HCT116 (cell line): Measurements from ENCODE around the gene ZNF462. TPM values are rescaled to one million over a fixed set of nuclear protein-coding genes. Genes with fewer than 3 reads are reported as not detected.
"Not testable (repeated sequence)": the region's sequence is repeated elsewhere in the genome, so short reads cannot be mapped to it uniquely, and the experiment has no call there.

Experiments
- ATAC-seq: fragments of 200-7000 bp; cut with Tn5 transposase; 2 replicates; pipeline ENCODE4 v1.9.1; 2020; ENCODE audit warnings: mild to moderate bottlenecking, moderate library complexity
- BruUV-seq: library from RNA; stranded (reverse); fragments of 400-500 nt; replicated peaks from 2 replicates; lab custom pipeline; 2021; lab: Mats Ljungman, UMichigan
- CTCF ChIA-PET: fragments of 300-600 bp; sonication (Branson Sonifier 250); formaldehyde crosslinking; loops from one replicate; lab custom pipeline; 2021; ENCODE audit warnings: antibody characterized with exemption; lab: Charles Lee
- POLR2A ChIA-PET: fragments of 300-600, 350-600 bp; sonication (Branson Sonifier 250); formaldehyde crosslinking; loops from one replicate; lab custom pipeline; 2021; ENCODE audit warnings: antibody characterized with exemption; lab: Charles Lee
- RAD21 ChIA-PET, 2 experiments: fragments of 300-600 bp; sonication (Branson Sonifier 250); formaldehyde crosslinking; loops; one replicate each; lab custom pipeline; 2023; ENCODE audit warnings: low total read pairs in 2 of 2; ENCODE audit not compliant: uncharacterized antibody in 2 of 2, unreplicated experiment in 2 of 2, low non-redundant PET in 1 of 2; lab: Charles Lee
- DNase-seq: peaks from one replicate; pipeline ENCODE4 v3.0.0-alpha.2; 2010; ENCODE audit warnings: low read depth, low spot score
- H2AFZ ChIP-seq: fragments of 200-600 bp; shearing (Covaris generic), sonication (generic); 2 replicates; pipeline ENCODE4 v1.6.1; 2017; ENCODE audit warnings: low read depth, mixed run types, mixed read lengths, antibody characterized with exemption, low read length; ENCODE audit not compliant: poor library complexity, severe bottlenecking
- H3K27ac ChIP-seq: 2 replicates; pipeline ENCODE4 v1.5.1; 2012; ENCODE audit warnings: low read depth, low read length
- H3K27me3 ChIP-seq: fragments of 200-600 bp; sonication (generic); 2 replicates; pipeline ENCODE4 v1.6.1; 2016; ENCODE audit warnings: mixed run types, low read length, mixed read lengths; ENCODE audit not compliant: insufficient read depth
- H3K36me3 ChIP-seq, 2 experiments: fragments of 200-500 bp in 1 of 2; fragments of 200-600 bp in 1 of 2; sonication (Bioruptor generic) in 1 of 2; sonication (generic) in 1 of 2; 2 replicates each; pipeline versions ENCODE4 v1.5.1 to v1.6.1; 2014 to 2016; ENCODE audit warnings: low read length in 2 of 2, inconsistent platforms in 1 of 2, mixed read lengths in 1 of 2, mixed run types in 1 of 2; ENCODE audit not compliant: insufficient read depth in 2 of 2, control insufficient read depth in 1 of 2
- H3K4me1 ChIP-seq, 2 experiments: fragments of 200-600 bp in 1 of 2; sonication (generic) in 1 of 2; 2 replicates each; pipeline versions ENCODE4 v1.5.1 to v1.6.1; 2012 to 2017; ENCODE audit warnings: low read length in 2 of 2, inconsistent platforms in 1 of 2, mild to moderate bottlenecking in 1 of 2, mixed read lengths in 1 of 2, mixed run types in 1 of 2, moderate library complexity in 1 of 2; ENCODE audit not compliant: insufficient read depth in 2 of 2, control insufficient read depth in 1 of 2
- H3K4me2 ChIP-seq: fragments of 200-600 bp; sonication (generic); 2 replicates; pipeline ENCODE4 v1.6.1; 2017; ENCODE audit warnings: mixed run types, low read length, mixed read lengths
- H3K4me3 ChIP-seq, 2 experiments: fragments of 200-600 bp in 1 of 2; sonication (generic) in 1 of 2; replicated peaks in 1 of 2; 2 replicates each; pipeline ENCODE4 v1.5.1; 2011 to 2016; ENCODE audit warnings: low read length in 2 of 2, control low read depth in 1 of 2, low read depth in 1 of 2, mild to moderate bottlenecking in 1 of 2, mixed read lengths in 1 of 2, mixed run types in 1 of 2
- H3K79me2 ChIP-seq: fragments of 200-600 bp; sonication (generic); 2 replicates; pipeline ENCODE4 v1.6.1; 2017; ENCODE audit warnings: mild to moderate bottlenecking, mixed run types, low read length, moderate library complexity, mixed read lengths; ENCODE audit not compliant: insufficient read depth
- H3K9ac ChIP-seq: fragments of 200-600 bp; sonication (generic); 2 replicates; pipeline ENCODE4 v1.6.1; 2016; ENCODE audit warnings: low read length, mixed read lengths
- H3K9me2 ChIP-seq: fragments of 200-600 bp; sonication (generic), shearing (Covaris generic); 2 replicates; pipeline ENCODE4 v1.6.1; 2017; ENCODE audit warnings: mixed run types, mild to moderate bottlenecking, moderate library complexity; ENCODE audit not compliant: insufficient read depth
- H3K9me3 ChIP-seq, 2 experiments: fragments of 200-500 bp in 1 of 2; fragments of 200-600 bp in 1 of 2; sonication (Bioruptor generic) in 1 of 2; sonication (generic) in 1 of 2; 2 replicates each; pipeline ENCODE4 v1.6.1; 2014 to 2017; ENCODE audit warnings: low read length in 2 of 2, mixed read lengths in 2 of 2, inconsistent platforms in 1 of 2, low read depth in 1 of 2, mild to moderate bottlenecking in 1 of 2, mixed run types in 1 of 2, moderate library complexity in 1 of 2; ENCODE audit not compliant: control insufficient read depth in 1 of 2, insufficient read depth in 1 of 2
- H4K20me1 ChIP-seq: fragments of 200-600 bp; sonication (generic), shearing (Covaris generic); 2 replicates; pipeline ENCODE4 v1.6.1; 2017; ENCODE audit warnings: mixed run types, mild to moderate bottlenecking, moderate library complexity; ENCODE audit not compliant: insufficient read depth
- CEBPB ChIP-seq: IDR thresholded peaks from 2 replicates; pipeline ENCODE4 v1.6.1; 2012; ENCODE audit warnings: low read depth
- CTCF ChIP-seq, 3 experiments: fragments of 200-600 bp in 1 of 3; sonication (generic) in 1 of 3; IDR thresholded peaks in 2 of 3; conservative IDR thresholded peaks in 1 of 3; 2 replicates each; pipeline ENCODE4 v1.5.1; 2012 to 2017; ENCODE audit warnings: low read depth in 2 of 3, low read length in 2 of 3, antibody characterized with exemption in 1 of 3, borderline replicate concordance in 1 of 3, control low read depth in 1 of 3, mild to moderate bottlenecking in 1 of 3, mixed read lengths in 1 of 3, mixed run types in 1 of 3, moderate library complexity in 1 of 3; ENCODE audit not compliant: insufficient read depth in 1 of 3
- ELF1 ChIP-seq: IDR thresholded peaks from 2 replicates; pipeline ENCODE4 v1.6.1; 2012; ENCODE audit warnings: low read depth, borderline replicate concordance
- EZH2phosphoT487 ChIP-seq: fragments of 200-600 bp; IDR thresholded peaks from 2 replicates; pipeline ENCODE4 v1.6.1; 2018; ENCODE audit warnings: antibody characterized with exemption, borderline replicate concordance
- FOSL1 ChIP-seq: IDR thresholded peaks from 2 replicates; pipeline ENCODE4 v1.6.1; 2012; ENCODE audit warnings: low read depth
- JUND ChIP-seq: IDR thresholded peaks from 2 replicates; pipeline ENCODE4 v1.6.1; 2012
- POLR2A ChIP-seq: IDR thresholded peaks from 2 replicates; pipeline ENCODE4 v1.7.0; 2011; ENCODE audit warnings: borderline replicate concordance; ENCODE audit not compliant: insufficient read depth, insufficient read length; ENCODE audit errors: extremely low read depth
- POLR2AphosphoS5 ChIP-seq: IDR thresholded peaks from 2 replicates; pipeline ENCODE4 v1.6.1; 2011; ENCODE audit warnings: mild to moderate bottlenecking, low read depth, low read length, moderate library complexity
- RAD21 ChIP-seq: IDR thresholded peaks from 2 replicates; pipeline ENCODE4 v1.6.1; 2012; ENCODE audit warnings: low read depth, mild to moderate bottlenecking
- SIN3A ChIP-seq: IDR thresholded peaks from 2 replicates; pipeline ENCODE4 v1.6.1; 2012; ENCODE audit warnings: low read depth
- SRF ChIP-seq: IDR thresholded peaks from 2 replicates; pipeline ENCODE4 v1.6.1; 2012; ENCODE audit warnings: low read depth
- YY1 ChIP-seq: IDR thresholded peaks from 2 replicates; pipeline ENCODE4 v1.6.1; 2011; ENCODE audit warnings: low read length, low read depth, moderate library complexity, mild to moderate bottlenecking; ENCODE audit not compliant: insufficient replicate concordance; ENCODE audit errors: extremely low read depth
- ZFX ChIP-seq: fragments of 450-650 bp; IDR thresholded peaks from 2 replicates; pipeline ENCODE4 v1.6.1; 2017
- ZNF274 ChIP-seq: fragments of 200-500 bp; sonication (Bioruptor generic); IDR thresholded peaks from 2 replicates; pipeline ENCODE4 v1.6.1; 2014; ENCODE audit warnings: mild to moderate bottlenecking, low read depth, low read length, inconsistent platforms
- intact Hi-C: fragments of 100-400 bp; cut with micrococcal nuclease; formaldehyde crosslinking; loops from 2 replicates; pipeline ENCODE4 v1.10.0; 2022
- total RNA-seq: library from RNA; stranded (reverse); gene quantifications from one replicate; pipeline ENCODE4 v1.2.1, GENCODE V29; 2021; ENCODE audit not compliant: unreplicated experiment
- TF ChIP-seq, protein P1 (sequence below): IDR thresholded peaks from 2 replicates; pipeline ENCODE4 v1.6.1; 2012

The ZNF462 gene
- total RNA-seq, 1 experiment from 2014 or later, result 18.1 TPM

GRCh38 chr9:106983346-106983745 is 120.4 kb downstream of the ZNF462 start:
- RAD21 ChIA-PET, result no interaction called here

GRCh38 chr9:106989904-106990303 is 126.9 kb downstream of the ZNF462 start:
- H3K79me2 ChIP-seq, H3K4me3 ChIP-seq, intact Hi-C loops, RAD21 ChIA-PET, H3K36me3 ChIP-seq, CTCF ChIA-PET, H3K9ac ChIP-seq, POLR2A ChIA-PET, H3K9me3 ChIP-seq, H3K27ac ChIP-seq, H3K4me2 ChIP-seq, BruUV-seq, H2AFZ ChIP-seq, H3K9me2 ChIP-seq, H3K4me1 ChIP-seq, ATAC-seq, DNase-seq, H4K20me1 ChIP-seq, H3K27me3 ChIP-seq: not testable (repeated sequence)

More at GRCh38 chr9:106983346-106983745, 120.4 kb downstream of the ZNF462 start:
- H3K4me1 ChIP-seq, result no peaks in the 10 kb centered on the region
- H3K36me3 ChIP-seq, result no peaks in the 10 kb centered on the region
- no peak overlapping the region for H3K9ac ChIP-seq
- H3K79me2 ChIP-seq, result no peaks in the 10 kb centered on the region
- H3K27me3 ChIP-seq, result no peaks in the 10 kb centered on the region
- no peaks in the 10 kb centered on the region for H4K20me1 ChIP-seq
- H3K27ac ChIP-seq, result no peak overlapping the region
- H3K4me3 ChIP-seq, result no peak overlapping the region
- ATAC-seq (no peak), DNase-seq (no peak)
- TF ChIP-seq JUND (no peak), RAD21 (no peak), SRF (no peak), EZH2phosphoT487 (no peak), SIN3A (no peak), ELF1 (no peak), YY1 (no peak), CEBPB (no peak), ZNF274 (no peak), CTCF (IDR thresholded peaks at IDR 0.05 in 2 of 3, conservative IDR thresholded peaks at IDR 0.05 in 1 of 3; ENCODE audit: borderline replicate concordance in 1 of 3, insufficient read depth in 1 of 3, low read depth in 2 of 3, low read length in 2 of 3) (no peak), POLR2A (no peak), ZFX (no peak), FOSL1 (no peak), POLR2AphosphoS5 (no peak)
- TF ChIP-seq, protein P1, sequence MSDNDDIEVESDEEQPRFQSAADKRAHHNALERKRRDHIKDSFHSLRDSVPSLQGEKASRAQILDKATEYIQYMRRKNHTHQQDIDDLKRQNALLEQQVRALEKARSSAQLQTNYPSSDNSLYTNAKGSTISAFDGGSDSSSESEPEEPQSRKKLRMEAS, result no peak
- POLR2A ChIA-PET, result no interaction called here
- no peak overlapping the region for H3K4me2 ChIP-seq
- H2AFZ ChIP-seq, result no peak overlapping the region
- CTCF ChIA-PET, result no interaction called here
- intact Hi-C loops, result no loop called here
- H3K9me3 ChIP-seq, result no peaks in the 10 kb centered on the region
- BruUV-seq, result no TSS peak
- H3K9me2 ChIP-seq, result no peaks in the 10 kb centered on the region
